ENCODE data around the gene TNFRSF8. TPM values are rescaled to one million over a fixed set of nuclear protein-coding genes. Genes with fewer than 3 reads are reported as not detected.

The TNFRSF8 gene
- total RNA-seq, 1 experiment from 2014 or later = not detected

GRCh38 chr1:12056331-12056841 lies 6.7 kb upstream of the TNFRSF8 start:
- H3K4me2 ChIP-seq (ENCODE audit: low read length) = no peak overlapping the region
- TF ChIP-seq EZH2 (IDR thresholded peaks at IDR 0.05; ENCODE audit: low read length, unreplicated experiment) (no peak), EZH2phosphoT487 (IDR thresholded peaks at IDR 0.05; ENCODE audit: borderline replicate concordance, low read length) (no peak), CTCF (conservative IDR thresholded peaks at IDR 0.05; ENCODE audit: low read depth, low read length) (no peak)
- no peak overlapping the region for H3K27ac ChIP-seq (ENCODE audit: low read length)
- ATAC-seq (peak; percentile 48), DNase-seq (peak; percentile 61)
- no peak overlapping the region for H2AFZ ChIP-seq (ENCODE audit: low read length)
- CTCF ChIA-PET = no interaction called here
- BruUV-seq (replicated peaks) = no TSS peak
- no peaks in the 10 kb centered on the region for H3K9me3 ChIP-seq (ENCODE audit: low read length)
- no peaks in the 10 kb centered on the region for H3K79me2 ChIP-seq (ENCODE audit: low read length)
- H3K4me1 ChIP-seq (ENCODE audit: insufficient read depth, low read length) = peaks cover 14% of the 10 kb centered on the region
- intact Hi-C loops (cut with micrococcal nuclease) = no loop called here
- POLR2A ChIA-PET (ENCODE audit: unreplicated experiment) = no interaction called here
- no peak overlapping the region for H3K4me3 ChIP-seq (ENCODE audit: low read length)
- no peaks in the 10 kb centered on the region for H3K9me2 ChIP-seq (replicated peaks; ENCODE audit: low read length)
- H3K9ac ChIP-seq (ENCODE audit: low read length) = no peak overlapping the region
- H3K27me3 ChIP-seq (ENCODE audit: low read length) = no peaks in the 10 kb centered on the region
- H3F3A ChIP-seq (ENCODE audit: low read length, unreplicated experiment) = no peaks in the 10 kb centered on the region
- H3K36me3 ChIP-seq (ENCODE audit: low read depth, low read length) = no peaks in the 10 kb centered on the region
- no peaks in the 10 kb centered on the region for H4K20me1 ChIP-seq (ENCODE audit: low read length)

DNA sequence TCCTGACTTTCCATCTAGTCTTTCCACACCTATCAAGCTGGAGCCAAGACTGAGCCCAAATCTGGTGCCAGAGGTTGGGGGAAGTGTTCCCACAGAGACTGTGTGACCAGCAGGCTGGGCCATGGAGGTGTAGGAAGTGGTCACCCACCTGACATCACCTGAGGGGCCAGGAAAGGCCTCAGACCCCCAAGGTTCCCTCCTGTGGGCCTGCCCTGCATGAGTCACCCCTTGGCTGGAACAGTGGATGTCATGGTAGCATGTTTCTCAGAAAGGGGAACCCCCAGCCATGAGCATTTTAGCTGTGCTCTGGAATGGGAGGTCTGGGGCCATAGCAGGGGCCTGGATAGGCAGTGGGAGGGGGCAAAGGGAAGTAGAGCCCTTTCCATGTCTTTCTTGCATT lies 5.7 kb upstream of the TNFRSF8 start:
- Histone ChIP-seq H3K27ac (ENCODE audit: low read length) (no peak overlapping the region), H4K20me1 (ENCODE audit: low read length) (no peaks in the 10 kb centered on the region), H2AFZ (ENCODE audit: low read length) (no peak overlapping the region), H3K4me3 (ENCODE audit: low read length) (no peak overlapping the region), H3F3A (ENCODE audit: low read length, unreplicated experiment) (no peaks in the 10 kb centered on the region), H3K79me2 (ENCODE audit: low read length) (no peaks in the 10 kb centered on the region), H3K9ac (ENCODE audit: low read length) (no peak overlapping the region), H3K4me2 (ENCODE audit: low read length) (no peak overlapping the region), H3K4me1 (ENCODE audit: insufficient read depth, low read length) (peaks cover 5% of the 10 kb centered on the region), H3K36me3 (ENCODE audit: low read depth, low read length) (no peaks in the 10 kb centered on the region), H3K27me3 (ENCODE audit: low read length) (no peaks in the 10 kb centered on the region), H3K9me2 (replicated peaks; ENCODE audit: low read length) (no peaks in the 10 kb centered on the region), H3K9me3 (ENCODE audit: low read length) (no peaks in the 10 kb centered on the region)
- TF ChIP-seq EZH2 (IDR thresholded peaks at IDR 0.05; ENCODE audit: low read length, unreplicated experiment) (no peak), CTCF (conservative IDR thresholded peaks at IDR 0.05; ENCODE audit: low read depth, low read length) (no peak), EZH2phosphoT487 (IDR thresholded peaks at IDR 0.05; ENCODE audit: borderline replicate concordance, low read length) (no peak)
- no peak for ATAC-seq
- BruUV-seq (replicated peaks) = no TSS peak
- ChIA-PET CTCF (no interaction called here), POLR2A (ENCODE audit: unreplicated experiment) (interaction anchor here (0.6 kb wide), 1 partner anchor 147 kb away, joined by 3 read pairs; no protein-coding TSS in a partner anchor)
- intact Hi-C loops (cut with micrococcal nuclease) = no loop called here
- DNase-seq = no peak

DNA sequence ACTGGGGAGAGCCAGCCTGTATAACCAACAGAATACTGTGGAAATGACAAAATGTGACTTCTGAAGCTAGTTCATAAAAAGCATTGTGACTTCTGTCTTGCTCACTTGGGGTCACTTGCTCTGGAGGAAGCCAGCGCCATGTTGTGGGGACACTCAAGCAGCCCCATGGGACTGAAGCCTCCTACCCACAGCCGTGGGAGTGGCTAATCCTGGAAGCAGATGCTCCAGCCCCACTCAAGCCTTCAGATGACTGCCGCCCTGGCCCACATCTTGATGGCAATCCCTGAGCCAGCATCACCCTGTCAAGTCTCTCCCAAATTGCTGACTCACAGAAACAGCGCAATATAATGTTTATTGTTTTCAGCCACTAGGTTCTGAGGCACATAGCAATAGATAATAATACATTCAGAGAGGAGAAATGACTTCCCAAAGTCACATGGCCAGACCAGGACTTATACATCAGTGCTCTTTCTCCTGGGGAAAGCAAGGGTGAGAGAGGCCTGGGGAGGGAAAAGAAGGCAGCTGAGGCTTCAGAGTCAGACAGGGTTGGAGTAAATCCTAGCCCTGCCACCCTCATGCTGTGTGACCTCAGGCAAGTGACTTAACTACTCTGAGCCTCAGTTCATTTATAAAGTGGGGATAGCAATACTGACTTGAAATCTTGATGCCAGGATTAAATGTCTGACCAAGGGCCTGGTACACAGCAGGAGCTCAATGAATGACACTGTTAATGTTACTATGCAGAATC lies 5.0 kb upstream of the TNFRSF8 start:
- H3K4me3 ChIP-seq (ENCODE audit: low read length) = no peak overlapping the region
- ChIA-PET POLR2A (ENCODE audit: unreplicated experiment) (no interaction called here), CTCF (no interaction called here)
- no peaks in the 10 kb centered on the region for H3K27me3 ChIP-seq (ENCODE audit: low read length)
- ATAC-seq (no peak), DNase-seq (no peak)
- TF ChIP-seq EZH2phosphoT487 (IDR thresholded peaks at IDR 0.05; ENCODE audit: borderline replicate concordance, low read length) = no peak
- no peak for TF ChIP-seq CTCF (conservative IDR thresholded peaks at IDR 0.05; ENCODE audit: low read depth, low read length)
- no peak for TF ChIP-seq EZH2 (IDR thresholded peaks at IDR 0.05; ENCODE audit: low read length, unreplicated experiment)
- no peak overlapping the region for H3K27ac ChIP-seq (ENCODE audit: low read length)
- no peak overlapping the region for H2AFZ ChIP-seq (ENCODE audit: low read length)
- H3K9ac ChIP-seq (ENCODE audit: low read length) = no peak overlapping the region
- H3K9me2 ChIP-seq (replicated peaks; ENCODE audit: low read length) = no peaks in the 10 kb centered on the region
- H3K4me2 ChIP-seq (ENCODE audit: low read length) = no peak overlapping the region
- intact Hi-C loops (cut with micrococcal nuclease) = no loop called here
- H3K36me3 ChIP-seq (ENCODE audit: low read depth, low read length) = no peaks in the 10 kb centered on the region
- H3F3A ChIP-seq (ENCODE audit: low read length, unreplicated experiment) = no peaks in the 10 kb centered on the region
- BruUV-seq (replicated peaks) = no TSS peak
- peaks cover 4% of the 10 kb centered on the region; the same call in 1 of the 2 replicates for H3K4me1 ChIP-seq (ENCODE audit: insufficient read depth, low read length)
- no peaks in the 10 kb centered on the region for H3K9me3 ChIP-seq (ENCODE audit: low read length)
- no peaks in the 10 kb centered on the region for H3K79me2 ChIP-seq (ENCODE audit: low read length)
- no peaks in the 10 kb centered on the region for H4K20me1 ChIP-seq (ENCODE audit: low read length)
